GM21526 (cell line): ENCODE measurements around the gene MRPL4.
"Not testable (repeated sequence)": the region's sequence is repeated elsewhere in the genome, so short reads cannot be mapped to it uniquely, and the experiment has no call there.

ENCODE experiments used
- ATAC-seq: cut with Tn5 transposase; IDR thresholded peaks from one replicate; pipeline ENCODE4 v1.9.1; 2021; ENCODE audit warnings: moderate library complexity; ENCODE audit not compliant: unreplicated experiment, low FRiP score

MRPL4 gene

GRCh38 chr19:10228920-10229319 is 23.1 kb upstream of the MRPL4 start:
- ATAC-seq = no peak

DNA sequence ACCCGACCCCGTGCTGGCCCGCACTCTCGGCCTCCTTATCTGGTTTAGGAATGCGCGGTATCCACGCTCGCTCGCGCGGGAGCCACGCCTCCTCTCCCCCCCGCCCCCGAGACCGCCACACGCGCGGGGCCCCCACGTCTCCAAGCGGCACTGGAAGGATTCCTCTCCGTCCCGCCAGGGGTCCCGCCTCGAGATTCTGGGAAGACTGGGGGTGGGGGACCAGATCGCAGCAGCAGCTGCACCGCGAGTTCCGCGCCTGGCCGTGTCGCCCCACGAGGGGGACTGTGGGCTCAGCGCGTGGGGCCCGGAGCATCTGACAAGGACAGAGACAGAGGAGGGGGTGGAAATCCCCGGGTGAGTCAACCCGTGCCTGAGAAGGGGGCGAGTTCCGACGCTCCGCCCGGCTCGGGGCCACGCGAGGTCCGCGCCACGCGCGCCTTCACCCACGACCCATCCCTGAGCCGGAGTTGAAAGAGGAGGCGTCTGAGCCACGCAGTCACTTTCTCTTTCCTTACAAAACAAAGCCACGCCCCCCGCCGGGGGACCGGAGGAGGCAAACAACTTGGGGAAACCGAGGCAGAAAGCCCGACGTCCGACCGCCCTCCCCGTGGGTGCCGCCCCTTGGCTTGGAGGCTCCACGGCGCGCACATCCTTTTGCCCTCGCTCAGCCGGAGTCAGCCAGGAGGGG is 21.7 kb upstream of the MRPL4 start:
- no peak for ATAC-seq

DNA sequence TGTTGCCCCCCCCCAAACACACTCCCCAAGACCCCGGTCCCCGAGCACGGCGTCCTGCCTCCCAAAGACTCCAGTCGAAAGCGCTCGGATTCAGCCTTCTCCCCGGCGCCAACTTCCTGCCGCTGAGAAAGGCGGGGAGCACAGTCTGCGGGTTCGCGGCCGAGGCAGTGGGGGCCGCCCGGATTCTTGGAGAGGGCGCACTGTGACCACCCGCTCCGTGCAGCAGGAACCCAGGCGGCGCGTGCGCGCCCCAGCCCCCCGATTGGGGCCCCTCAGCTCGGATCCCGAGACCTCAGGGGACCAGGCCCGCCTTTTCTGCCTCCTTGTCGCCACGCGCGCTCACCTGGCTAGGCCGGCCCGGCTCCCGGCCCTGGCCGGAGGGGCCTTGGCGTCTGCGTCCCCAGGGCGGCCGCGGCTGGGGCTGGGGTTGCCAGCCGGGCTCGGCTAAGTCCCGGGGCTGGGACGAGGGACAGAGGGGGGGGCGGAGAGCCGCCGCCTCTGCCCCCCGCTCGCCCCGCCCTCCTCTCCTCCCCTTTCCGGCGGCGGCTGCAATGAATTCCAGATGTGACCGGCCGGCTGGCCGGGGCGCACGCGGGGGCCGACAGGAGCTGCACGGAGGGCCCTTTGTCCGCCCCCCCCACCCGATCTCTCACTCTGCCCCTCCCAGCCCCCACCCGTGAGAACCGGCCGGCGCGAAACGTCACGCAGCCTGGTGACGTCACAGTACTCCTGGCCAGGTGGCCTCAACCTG is 21.0 kb upstream of the MRPL4 start, which contains the start of gene S1PR2:
Gene S1PR2, minus strand, starts transcription at position 471 of the 751 bp plus-strand sequence. CDS start 6,426 bp downstream, outside the sequence.
- ATAC-seq = peak; percentile 35

DNA sequence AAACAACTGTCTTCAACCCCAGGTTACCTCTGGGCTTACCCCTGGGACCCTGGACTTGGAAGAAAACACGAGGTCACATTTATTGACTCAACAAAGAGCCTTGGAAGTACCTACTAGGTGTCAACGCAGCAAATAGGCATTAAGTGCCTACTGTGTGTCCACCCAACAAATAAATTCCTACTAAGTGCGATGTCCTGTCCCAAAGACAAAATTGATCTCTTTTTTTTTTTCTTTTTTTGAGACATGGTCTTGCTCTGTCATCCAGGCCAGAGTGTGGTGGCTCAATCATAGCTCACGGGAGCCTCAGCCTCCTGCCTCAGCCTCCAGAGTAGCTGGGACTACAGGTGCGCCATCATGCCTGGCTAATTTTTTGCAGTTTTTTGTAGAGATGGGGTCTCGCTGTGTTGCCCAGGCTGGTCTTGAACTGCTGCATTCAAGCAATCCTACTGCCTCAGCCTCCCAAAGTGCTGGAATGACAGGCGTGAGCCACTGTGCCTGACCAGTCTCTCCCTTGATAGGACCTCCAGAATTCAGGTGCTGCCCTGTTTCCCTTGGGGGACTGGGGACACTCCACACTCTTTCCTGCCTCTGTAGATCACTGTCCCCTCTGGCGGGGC is 20.3 kb upstream of the MRPL4 start:
- ATAC-seq = no peak

DNA sequence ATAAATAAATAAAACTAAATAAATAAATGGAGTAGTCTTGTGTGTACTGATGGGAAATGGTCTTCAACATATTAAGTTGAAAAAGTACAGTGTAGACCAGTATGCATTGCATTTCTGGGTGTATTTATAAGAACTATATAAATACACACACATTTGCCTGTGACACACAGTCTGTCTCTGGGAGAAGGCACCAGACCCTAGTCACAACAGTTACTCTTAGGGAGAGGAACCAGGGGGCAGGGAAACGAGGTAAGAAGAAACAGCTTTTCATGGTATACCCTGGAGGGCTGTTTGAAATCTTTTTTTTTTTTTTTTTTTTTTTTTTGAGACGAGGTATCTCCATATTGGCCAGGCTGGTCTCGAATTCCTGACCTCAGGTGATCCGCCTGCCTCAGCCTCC is 18.1 kb upstream of the MRPL4 start:
- no peak for ATAC-seq

DNA sequence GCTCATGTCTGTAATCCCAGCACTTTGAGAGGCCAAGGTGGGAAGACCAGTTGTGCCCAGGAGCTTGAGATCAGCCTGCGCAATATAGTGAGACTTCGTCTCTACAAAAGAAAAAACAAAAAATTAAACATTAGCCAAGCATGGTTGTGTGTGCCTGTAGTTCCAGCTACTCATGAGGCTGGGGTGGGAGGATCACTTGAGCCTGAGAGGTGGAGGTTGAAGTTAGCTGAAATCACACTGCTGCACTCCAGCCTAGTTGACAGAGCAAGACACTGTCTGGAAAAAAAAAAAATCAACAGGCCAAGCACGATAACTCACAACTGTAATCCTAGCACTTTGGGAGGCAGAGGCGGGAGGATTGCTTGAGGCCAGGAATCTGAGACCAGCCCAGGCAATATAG is 17.0 kb upstream of the MRPL4 start:
- no peak for ATAC-seq

GRCh38 chr19:10235409-10235808 is 16.6 kb upstream of the MRPL4 start:
- not testable (repeated sequence) for ATAC-seq

- ATAC-seq = no peak
These were observed 14.3 kb upstream of the MRPL4 start for GRCh38 chr19:10237702-10238101.

DNA sequence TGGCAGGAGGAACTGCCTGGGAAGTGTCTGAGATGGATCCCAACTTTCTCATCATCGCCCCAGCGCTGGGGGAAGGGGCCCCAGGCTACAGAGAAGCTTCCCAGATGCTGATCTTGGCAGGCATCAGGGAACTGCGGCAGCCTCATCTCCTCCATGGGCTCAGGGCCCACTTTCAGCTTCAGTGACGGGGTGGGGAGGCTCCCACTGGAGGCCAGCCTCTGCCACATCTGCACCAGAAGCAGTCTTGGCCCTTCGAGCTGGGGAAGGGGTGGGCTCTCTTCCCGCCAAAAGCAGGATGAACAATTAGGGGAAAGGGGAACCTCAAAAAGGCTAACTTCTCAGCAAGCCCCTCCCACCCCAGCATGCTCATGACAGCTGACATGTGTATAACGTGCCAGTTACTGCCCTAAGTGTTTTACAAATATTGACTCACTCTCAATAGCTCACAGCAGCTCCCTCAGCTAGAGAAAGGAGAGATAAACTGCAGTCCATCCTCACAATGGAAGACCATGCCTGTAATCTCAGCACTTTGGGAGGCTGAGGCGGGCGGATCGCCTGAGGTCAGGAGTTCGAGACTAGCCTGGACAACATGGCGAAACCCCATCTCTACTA is 13.7 kb upstream of the MRPL4 start:
- ATAC-seq = no peak

DNA sequence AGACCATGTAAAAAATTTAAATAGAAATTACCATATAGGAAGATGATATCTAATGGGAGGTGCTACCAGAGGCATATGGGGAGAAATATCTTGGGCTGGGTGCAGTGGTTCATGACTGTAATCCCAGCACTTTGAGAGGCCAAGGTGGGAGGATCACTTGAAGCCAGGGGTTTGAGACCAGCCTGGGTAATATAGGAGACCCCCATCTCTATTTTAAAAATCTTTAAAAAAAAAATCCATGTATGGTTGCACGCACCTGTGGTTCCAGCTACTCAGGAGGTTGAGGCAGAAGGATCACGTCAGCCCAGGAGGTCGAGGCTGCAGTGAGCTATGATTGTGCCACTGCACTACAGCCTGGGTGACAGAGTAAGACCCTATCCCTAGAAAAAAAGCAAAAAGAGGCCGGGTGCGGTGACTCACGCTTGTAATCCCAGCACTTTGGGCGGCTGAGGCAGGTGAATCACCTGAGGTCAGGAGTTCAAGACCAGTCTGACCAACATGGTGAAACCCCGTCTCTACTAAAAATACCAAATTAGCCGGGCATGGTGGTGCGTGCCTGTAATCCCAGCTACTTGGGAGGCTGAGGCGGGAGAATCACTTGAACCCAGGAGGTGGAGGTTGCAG is 10.1 kb upstream of the MRPL4 start:
- not testable (repeated sequence) for ATAC-seq

- no peak for ATAC-seq
These were observed 8.4 kb upstream of the MRPL4 start for GRCh38 chr19:10243606-10244005.

DNA sequence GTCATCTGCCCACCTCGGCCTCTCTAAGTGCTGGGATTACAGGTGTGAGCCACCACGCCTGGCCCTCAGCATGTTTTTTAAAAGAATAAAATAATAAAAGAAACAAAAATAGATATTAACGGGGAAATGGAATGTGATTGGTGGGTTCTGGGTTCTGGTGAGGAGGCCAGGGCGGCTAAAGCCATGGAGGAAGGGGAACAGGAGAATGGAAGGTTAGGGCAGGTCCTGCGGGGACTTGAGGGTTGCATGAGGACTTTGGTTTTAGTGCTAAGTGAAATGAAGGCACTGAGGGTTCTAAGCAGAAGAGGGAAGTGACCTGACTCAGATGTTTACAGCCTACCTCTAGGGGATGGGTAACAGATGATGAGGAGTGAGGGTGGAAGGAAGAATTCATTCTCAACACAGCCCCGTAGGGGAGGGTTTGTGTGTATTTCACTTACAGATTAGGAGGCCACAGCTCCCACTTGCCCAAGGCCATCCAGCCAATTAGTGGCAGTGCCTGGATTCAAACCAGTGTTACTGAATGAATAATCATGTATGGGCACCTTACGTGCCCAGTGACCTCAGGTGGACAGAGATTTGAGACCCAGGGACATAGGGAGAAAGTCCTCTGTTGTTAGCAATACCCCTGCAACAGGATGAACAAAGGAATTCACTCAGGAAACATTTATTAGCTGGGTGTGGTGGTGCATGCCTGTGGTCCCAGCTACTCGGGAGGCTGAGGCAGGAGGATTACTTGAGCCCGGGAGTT is 6.7 kb upstream of the MRPL4 start:
- ATAC-seq = no peak

- no peak for ATAC-seq
These were observed 5.5 kb upstream of the MRPL4 start for GRCh38 chr19:10246511-10246910.

DNA sequence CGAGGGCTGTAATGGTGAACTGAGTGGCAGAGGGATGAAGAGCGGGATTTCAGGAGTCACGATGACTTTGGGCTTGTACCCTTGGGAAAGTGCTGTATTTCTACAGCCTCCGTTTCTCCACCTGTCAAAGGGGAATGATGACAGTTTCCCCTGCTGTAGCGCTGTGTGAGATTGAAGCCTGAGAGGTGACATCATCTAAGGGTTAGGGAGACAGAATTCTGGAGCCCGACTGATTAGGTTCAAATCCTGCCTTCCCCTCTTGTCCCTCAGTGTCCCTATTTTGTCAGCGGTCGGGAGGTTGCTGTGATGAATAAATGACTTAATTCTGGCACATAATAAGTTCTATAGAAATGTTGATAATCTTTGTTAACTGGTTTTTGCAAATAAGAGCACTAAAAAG is 693 bp downstream of the MRPL4 start:
- no peak for ATAC-seq

- no peak for ATAC-seq
These were observed 2.2 kb downstream of the MRPL4 start for GRCh38 chr19:10254244-10254643.

DNA sequence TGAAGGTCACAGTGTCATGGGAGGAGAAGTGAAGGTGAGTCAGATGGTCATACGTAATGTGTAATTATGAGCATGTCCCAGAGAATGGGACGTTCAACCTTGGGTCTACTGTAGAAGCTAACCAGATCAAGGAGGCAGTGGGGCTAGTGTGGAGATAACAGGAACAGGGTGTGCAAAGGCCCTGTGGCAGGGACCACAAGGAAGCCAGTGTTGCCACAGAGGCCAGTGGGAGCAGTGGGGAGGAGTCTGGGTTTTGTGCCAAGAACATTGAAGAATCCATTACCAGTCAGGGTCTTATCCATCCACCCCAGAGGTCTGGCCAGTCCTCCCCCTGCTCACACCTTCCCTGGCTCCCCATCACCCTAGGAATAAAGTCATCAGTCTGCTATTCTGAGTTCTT is 3.3 kb downstream of the MRPL4 start:
- no peak for ATAC-seq

GRCh38 chr19:10256551-10256950 is 4.5 kb downstream of the MRPL4 start:
- no peak for ATAC-seq

GRCh38 chr19:10256970-10257615 is 5.1 kb downstream of the MRPL4 start:
- ATAC-seq = no peak

DNA sequence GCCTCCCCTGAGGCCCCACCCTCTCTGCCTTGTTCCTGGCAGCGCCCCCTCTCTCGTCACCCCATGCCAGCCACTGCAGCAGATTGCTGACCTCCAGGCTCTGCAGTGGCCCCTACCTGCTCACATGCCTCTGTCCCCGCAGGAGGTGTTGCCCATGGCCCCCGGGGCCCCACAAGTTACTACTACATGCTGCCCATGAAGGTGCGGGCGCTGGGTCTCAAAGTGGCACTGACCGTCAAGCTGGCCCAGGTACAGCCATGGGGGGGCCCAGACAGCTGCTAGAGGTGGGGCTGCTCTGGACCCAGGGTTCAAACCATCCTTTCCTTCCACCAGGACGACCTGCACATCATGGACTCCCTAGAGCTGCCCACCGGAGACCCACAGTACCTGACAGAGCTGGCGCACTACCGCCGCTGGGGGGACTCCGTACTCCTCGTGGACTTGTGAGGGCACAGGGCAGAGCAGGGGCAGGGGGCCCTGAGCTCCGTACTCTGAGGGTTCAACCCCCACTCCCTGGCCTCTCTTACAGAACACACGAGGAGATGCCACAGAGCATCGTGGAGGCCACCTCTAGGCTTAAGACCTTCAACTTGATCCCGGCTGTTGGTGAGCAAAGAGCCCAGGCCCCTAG is 6.2 kb downstream of the MRPL4 start:
- no peak for ATAC-seq
